ENCODE data around the gene LAMA3. TPM values are rescaled to one million over a fixed set of nuclear protein-coding genes. Genes with fewer than 3 reads are reported as not detected.

LAMA3 gene
- total RNA-seq, 4 donors from 2014 or later = 14.9 to 81.4 (median 69.3) TPM

GRCh38 chr18:23745366-23745765, 56.1 kb downstream of the LAMA3 start:
- Histone ChIP-seq H3K9me3 (no peaks in the 10 kb centered on the region), H3K4me3 (no peak overlapping the region), H3K27me3 (no peaks in the 10 kb centered on the region), H3K36me3 (no peaks in the 10 kb centered on the region), H3K4me1 (no peaks in the 10 kb centered on the region), H3K27ac (no peak overlapping the region)
- no peak for DNase-seq
- TF ChIP-seq CTCF (IDR thresholded peaks at IDR 0.05) (no peak), POLR2A (IDR thresholded peaks at IDR 0.05) (no peak)

GRCh38 chr18:23746851-23747250, 57.6 kb downstream of the LAMA3 start:
- no peaks in the 10 kb centered on the region for H3K9me3 ChIP-seq
- TF ChIP-seq CTCF (IDR thresholded peaks at IDR 0.05) (no peak), POLR2A (IDR thresholded peaks at IDR 0.05) (no peak)
- no peaks in the 10 kb centered on the region for H3K36me3 ChIP-seq

GRCh38 chr18:23752363-23752762, 63.1 kb downstream of the LAMA3 start:
- no peaks in the 10 kb centered on the region for H3K27me3 ChIP-seq
- no peak for DNase-seq
- no peaks in the 10 kb centered on the region for H3K36me3 ChIP-seq
- H3K27ac ChIP-seq = no peak overlapping the region
- no peak for TF ChIP-seq CTCF (IDR thresholded peaks at IDR 0.05)
- no peak for TF ChIP-seq POLR2A (IDR thresholded peaks at IDR 0.05)
- no peaks in the 10 kb centered on the region for H3K4me1 ChIP-seq
- H3K4me3 ChIP-seq = no peak overlapping the region
- no peaks in the 10 kb centered on the region for H3K9me3 ChIP-seq

More at GRCh38 chr18:23746851-23747250, 57.6 kb downstream of the LAMA3 start:
- H3K27me3 ChIP-seq = no peaks in the 10 kb centered on the region
- H3K27ac ChIP-seq = no peak overlapping the region
- DNase-seq = no peak
- H3K4me3 ChIP-seq = no peak overlapping the region
- no peaks in the 10 kb centered on the region for H3K4me1 ChIP-seq

GRCh38 chr18:23752796-23753195, 63.5 kb downstream of the LAMA3 start:
- H3K27me3 ChIP-seq = no peaks in the 10 kb centered on the region
- no peaks in the 10 kb centered on the region for H3K9me3 ChIP-seq
- TF ChIP-seq POLR2A (IDR thresholded peaks at IDR 0.05) = no peak
- TF ChIP-seq CTCF (IDR thresholded peaks at IDR 0.05) = no peak
- H3K36me3 ChIP-seq = no peaks in the 10 kb centered on the region
- H3K27ac ChIP-seq = no peak overlapping the region
- no peak overlapping the region for H3K4me3 ChIP-seq
- no peaks in the 10 kb centered on the region for H3K4me1 ChIP-seq
- no peak for DNase-seq

GRCh38 chr18:23756590-23757436, 67.6 kb downstream of the LAMA3 start:
- no peak for DNase-seq
- no peaks in the 10 kb centered on the region for H3K4me1 ChIP-seq
- no peak overlapping the region for H3K4me3 ChIP-seq
- TF ChIP-seq CTCF (IDR thresholded peaks at IDR 0.05) (no peak), POLR2A (IDR thresholded peaks at IDR 0.05) (no peak)
- no peaks in the 10 kb centered on the region for H3K36me3 ChIP-seq
- H3K9me3 ChIP-seq = no peaks in the 10 kb centered on the region
- H3K27me3 ChIP-seq = no peaks in the 10 kb centered on the region
- no peak overlapping the region for H3K27ac ChIP-seq

All from Peyer's patch (tissue), 4 donors.